Measurements from ENCODE around the gene STEAP4.

GRCh38 chr7:88281749-88282148 lies 24.9 kb downstream of the STEAP4 start:
- TF ChIP-seq, protein P1, sequence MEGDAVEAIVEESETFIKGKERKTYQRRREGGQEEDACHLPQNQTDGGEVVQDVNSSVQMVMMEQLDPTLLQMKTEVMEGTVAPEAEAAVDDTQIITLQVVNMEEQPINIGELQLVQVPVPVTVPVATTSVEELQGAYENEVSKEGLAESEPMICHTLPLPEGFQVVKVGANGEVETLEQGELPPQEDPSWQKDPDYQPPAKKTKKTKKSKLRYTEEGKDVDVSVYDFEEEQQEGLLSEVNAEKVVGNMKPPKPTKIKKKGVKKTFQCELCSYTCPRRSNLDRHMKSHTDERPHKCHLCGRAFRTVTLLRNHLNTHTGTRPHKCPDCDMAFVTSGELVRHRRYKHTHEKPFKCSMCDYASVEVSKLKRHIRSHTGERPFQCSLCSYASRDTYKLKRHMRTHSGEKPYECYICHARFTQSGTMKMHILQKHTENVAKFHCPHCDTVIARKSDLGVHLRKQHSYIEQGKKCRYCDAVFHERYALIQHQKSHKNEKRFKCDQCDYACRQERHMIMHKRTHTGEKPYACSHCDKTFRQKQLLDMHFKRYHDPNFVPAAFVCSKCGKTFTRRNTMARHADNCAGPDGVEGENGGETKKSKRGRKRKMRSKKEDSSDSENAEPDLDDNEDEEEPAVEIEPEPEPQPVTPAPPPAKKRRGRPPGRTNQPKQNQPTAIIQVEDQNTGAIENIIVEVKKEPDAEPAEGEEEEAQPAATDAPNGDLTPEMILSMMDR (conservative IDR thresholded peaks at IDR 0.05 in 1 of 2, IDR thresholded peaks at IDR 0.05 in 1 of 2; ENCODE audit: low read depth in 1 of 2, low read length in 2 of 2) = no peak
- TF ChIP-seq EZH2 (IDR thresholded peaks at IDR 0.05; ENCODE audit: low read length, missing control alignments) = no peak

Measured in fibroblast of lung (primary cell).